A673 (cell line): ENCODE data around the gene LIMCH1. TPM values are rescaled to one million over a fixed set of nuclear protein-coding genes. Genes with fewer than 3 reads are reported as not detected.

Experiments used
- BruUV-seq: library from RNA; stranded (reverse); fragments of 400-500 nt; replicated peaks from 2 replicates; lab custom pipeline; 2021; lab: Mats Ljungman, UMichigan
- CTCF ChIA-PET: fragments of 300-600 bp; sonication (Branson Sonifier 250); formaldehyde crosslinking; loops from one replicate; lab custom pipeline; 2022; ENCODE audit warnings: antibody characterized with exemption; lab: Charles Lee
- POLR2A ChIA-PET: fragments of 300-600 bp; sonication (Branson Sonifier 250); formaldehyde crosslinking; loops from one replicate; lab custom pipeline; 2022; ENCODE audit warnings: antibody characterized with exemption; ENCODE audit not compliant: low non-redundant PET; lab: Charles Lee
- DNase-seq: peaks from one replicate; pipeline ENCODE4 v3.0.0-alpha.2; 2015; ENCODE audit warnings: low spot score
- H3K27ac ChIP-seq: fragments of 200-600 bp; sonication (generic); 2 replicates; pipeline ENCODE4 v1.5.1; 2016; ENCODE audit warnings: mixed run types, low read depth, mild to moderate bottlenecking, mixed read lengths, antibody characterized with exemption, low read length; ENCODE audit not compliant: poor library complexity, severe bottlenecking
- H3K27me3 ChIP-seq: fragments of 200-600 bp; sonication (generic); replicated peaks from 2 replicates; pipeline ENCODE4 v1.6.1; 2017; ENCODE audit warnings: mixed run types, low read depth, mild to moderate bottlenecking, mixed read lengths, antibody characterized with exemption, low read length; ENCODE audit not compliant: insufficient read depth, poor library complexity
- H3K36me3 ChIP-seq: fragments of 200-600 bp; sonication (generic); 2 replicates; pipeline ENCODE4 v1.6.1; 2016; ENCODE audit warnings: mixed run types, mild to moderate bottlenecking, mixed read lengths, antibody characterized with exemption, low read length; ENCODE audit not compliant: insufficient read depth, poor library complexity, severe bottlenecking
- H3K4me1 ChIP-seq: fragments of 200-600 bp; sonication (generic); 2 replicates; pipeline ENCODE4 v1.6.1; 2017; ENCODE audit warnings: mixed run types, mild to moderate bottlenecking, mixed read lengths, antibody characterized with exemption, low read length; ENCODE audit not compliant: insufficient read depth, poor library complexity, severe bottlenecking
- H3K4me3 ChIP-seq: fragments of 200-600 bp; sonication (generic); 2 replicates; pipeline ENCODE4 v1.5.1; 2016; ENCODE audit warnings: low read depth, mixed run types, mild to moderate bottlenecking, mixed read lengths, low read length; ENCODE audit not compliant: poor library complexity, severe bottlenecking
- H3K9me3 ChIP-seq: fragments of 200-600 bp; sonication (generic); 2 replicates; pipeline ENCODE4 v1.6.1; 2016; ENCODE audit warnings: mixed run types, low read depth, mild to moderate bottlenecking, mixed read lengths, antibody characterized with exemption, low read length; ENCODE audit not compliant: poor library complexity, severe bottlenecking
- CTCF ChIP-seq: fragments of 300-800, 200-600 bp; sonication (generic); conservative IDR thresholded peaks from 2 replicates; pipeline ENCODE4 v1.5.1; 2017; ENCODE audit warnings: low read depth, mild to moderate bottlenecking, antibody characterized with exemption, low read length, moderate library complexity, mixed read lengths
- EZH2 ChIP-seq: fragments of 200-600 bp; sonication (generic); IDR thresholded peaks from 2 replicates; pipeline ENCODE4 v1.6.1; 2017; ENCODE audit warnings: borderline replicate concordance, low read depth, mild to moderate bottlenecking, mixed read lengths, antibody characterized with exemption, low read length; ENCODE audit not compliant: poor library complexity, severe bottlenecking
- intact Hi-C: fragments of 100-400 bp; cut with micrococcal nuclease; formaldehyde crosslinking; loops from one replicate; pipeline ENCODE4 v1.10.0; 2022; ENCODE audit not compliant: unreplicated experiment
- total RNA-seq: library from RNA; stranded (reverse); gene quantifications from 2 replicates; pipeline ENCODE4 v1.2.3, GENCODE V29; 2021

LIMCH1 gene
- total RNA-seq, 1 experiment from 2014 or later, result 4.0 TPM

- DNase-seq, result no peak
- no peak overlapping the region for H3K27ac ChIP-seq
- CTCF ChIA-PET, result no interaction called here
- H3K27me3 ChIP-seq, result peaks cover 12% of the 10 kb centered on the region
- no peak for TF ChIP-seq EZH2
- TF ChIP-seq CTCF, result no peak
- no peaks in the 10 kb centered on the region for H3K36me3 ChIP-seq
- BruUV-seq, result no TSS peak
- H3K4me1 ChIP-seq, result no peaks in the 10 kb centered on the region
- intact Hi-C loops, result loop anchor here (10.0 kb wide), 1 partner anchor 686 kb away; no protein-coding TSS in a partner anchor
- H3K9me3 ChIP-seq, result no peaks in the 10 kb centered on the region
- POLR2A ChIA-PET, result no interaction called here
- H3K4me3 ChIP-seq, result no peak overlapping the region
Observed at GRCh38 chr4:41660352-41660751, 122.4 kb downstream of the LIMCH1 start.

- POLR2A ChIA-PET, result no interaction called here
- no peaks in the 10 kb centered on the region for H3K9me3 ChIP-seq
- intact Hi-C loops, result loop anchor here (1.0 to 10.0 kb wide), 2 partner anchors 380 to 687 kb away; no protein-coding TSS in a partner anchor
- no TSS peak for BruUV-seq
- DNase-seq, result peak; percentile 63
- no peaks in the 10 kb centered on the region for H3K4me1 ChIP-seq
- TF ChIP-seq EZH2 (no peak), CTCF (peak; percentile 90)
- no peak overlapping the region for H3K27ac ChIP-seq
- peaks cover 23% of the 10 kb centered on the region for H3K27me3 ChIP-seq
- H3K36me3 ChIP-seq, result no peaks in the 10 kb centered on the region
- H3K4me3 ChIP-seq, result no peak overlapping the region
- CTCF ChIA-PET, result interaction anchor here (0.6 to 1.3 kb wide), 5 partner anchors 249 to 403 kb away, joined by 3 to 10 read pairs (median 4); no protein-coding TSS in a partner anchor
Observed at GRCh38 chr4:41661442-41662076, 123.6 kb downstream of the LIMCH1 start.

- Histone ChIP-seq H3K36me3 (no peaks in the 10 kb centered on the region), H3K9me3 (no peaks in the 10 kb centered on the region), H3K27me3 (peaks cover 27% of the 10 kb centered on the region), H3K4me3 (no peak overlapping the region), H3K4me1 (no peaks in the 10 kb centered on the region), H3K27ac (no peak overlapping the region)
- no TSS peak for BruUV-seq
- no peak for DNase-seq
- intact Hi-C loops, result loop anchor here (10.0 kb wide), 1 partner anchor 691 kb away; no protein-coding TSS in a partner anchor
- ChIA-PET POLR2A (no interaction called here), CTCF (no interaction called here)
- TF ChIP-seq CTCF (no peak), EZH2 (no peak)
Observed at GRCh38 chr4:41665636-41666207, 127.8 kb downstream of the LIMCH1 start.
